Activated T-cell treated with anti-CD3 and anti-CD28 coated beads for 4 hours (primary cell): ENCODE results near the gene C12orf75.
"Not testable (repeated sequence)": the region's sequence is repeated elsewhere in the genome, so short reads cannot be mapped to it uniquely, and the experiment has no call there.

Experiments used
- DNase-seq: peaks from one replicate; pipeline ENCODE4 v3.0.0-alpha.2; 2020

The C12orf75 gene

GRCh38 chr12:105310476-105311085, 19.9 kb upstream of the C12orf75 start:
- DNase-seq: not testable (repeated sequence)

DNA sequence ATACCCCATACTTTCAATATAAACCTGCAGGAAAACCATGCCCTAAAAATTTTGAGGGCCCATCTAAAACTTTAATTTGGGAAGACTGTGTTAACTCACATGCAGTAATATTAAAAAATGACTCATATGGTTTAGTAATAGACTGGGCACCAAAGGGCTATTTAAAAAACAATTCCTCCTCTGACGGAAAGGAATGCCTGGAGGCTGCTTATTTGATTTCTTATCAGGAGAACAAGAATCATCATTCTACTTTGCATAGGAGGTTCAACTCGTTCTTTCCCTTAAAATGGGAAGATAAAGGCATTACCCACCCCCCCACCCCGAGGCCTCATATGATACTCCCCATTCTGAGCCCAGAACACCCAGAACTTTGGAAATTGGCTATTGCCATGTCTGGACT, 18.6 kb upstream of the C12orf75 start:
- DNase-seq: not testable (repeated sequence)

- not testable (repeated sequence) for DNase-seq
Observed at GRCh38 chr12:105313755-105314154, 16.7 kb upstream of the C12orf75 start.

GRCh38 chr12:105315130-105315529, 15.4 kb upstream of the C12orf75 start:
- no peak for DNase-seq

DNA sequence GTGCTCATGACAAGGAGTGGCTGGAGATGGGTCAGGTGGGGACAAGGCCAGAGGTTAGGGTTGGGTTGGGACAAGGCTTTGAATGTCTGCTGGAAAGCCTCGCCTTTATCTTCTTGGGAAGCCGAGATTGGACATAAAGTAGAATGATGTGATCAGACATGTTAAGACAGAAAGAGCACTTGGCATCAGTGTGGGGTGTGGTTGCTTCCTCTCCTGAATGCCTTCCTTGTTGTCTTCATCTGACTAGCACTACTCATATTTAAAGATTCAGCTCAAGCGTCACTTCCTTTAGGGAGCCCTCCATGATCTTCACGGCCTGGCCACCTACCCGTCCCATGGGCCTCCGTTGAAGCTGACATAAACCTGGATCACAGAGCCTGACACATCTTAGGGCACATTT, 14.8 kb upstream of the C12orf75 start:
- no peak for DNase-seq

DNA sequence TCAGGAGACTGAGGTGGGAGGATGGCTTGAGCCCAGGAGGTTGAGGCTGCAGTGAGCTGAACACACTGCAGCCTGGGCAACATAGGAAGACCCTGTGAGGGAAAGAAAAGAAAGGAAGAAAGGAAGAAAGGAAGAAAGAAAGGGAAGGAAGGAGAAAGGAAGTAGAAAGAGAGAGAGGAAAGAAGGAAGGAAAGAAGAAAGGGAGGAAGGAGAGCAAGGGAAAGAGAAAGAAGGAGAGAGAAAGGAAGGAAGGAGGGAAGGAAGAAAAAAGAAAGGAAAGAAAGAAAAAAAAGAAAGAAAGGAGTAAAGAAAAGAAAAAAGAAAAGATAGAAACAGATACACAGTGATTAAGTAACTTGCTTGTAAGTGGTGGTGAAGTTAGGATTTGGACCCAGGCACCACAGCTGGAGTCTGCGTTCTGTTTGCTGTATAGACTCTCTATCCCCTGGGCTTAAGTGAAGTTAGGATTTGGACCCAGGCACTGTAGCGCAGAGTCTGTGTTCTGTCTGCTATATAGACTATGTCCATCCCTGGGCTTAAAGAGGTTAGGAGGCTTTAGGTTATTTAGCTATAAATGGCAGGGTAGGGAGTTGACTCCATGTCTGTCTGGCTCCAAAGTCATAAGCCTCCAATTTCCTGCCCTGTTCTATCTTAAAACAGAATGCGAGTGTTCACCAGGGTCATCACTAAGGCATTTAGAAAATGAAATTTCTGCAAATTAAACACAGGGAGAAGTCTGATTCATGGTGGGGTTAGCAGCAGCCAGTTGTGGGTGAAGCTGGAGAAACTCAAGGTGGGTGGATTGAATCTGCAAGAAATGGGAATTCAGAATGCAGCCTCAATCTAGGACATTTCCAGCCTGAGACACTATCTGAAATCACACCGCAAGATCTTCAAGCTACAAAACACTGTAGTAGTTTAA, 13.3 kb upstream of the C12orf75 start:
- DNase-seq: no peak

DNA sequence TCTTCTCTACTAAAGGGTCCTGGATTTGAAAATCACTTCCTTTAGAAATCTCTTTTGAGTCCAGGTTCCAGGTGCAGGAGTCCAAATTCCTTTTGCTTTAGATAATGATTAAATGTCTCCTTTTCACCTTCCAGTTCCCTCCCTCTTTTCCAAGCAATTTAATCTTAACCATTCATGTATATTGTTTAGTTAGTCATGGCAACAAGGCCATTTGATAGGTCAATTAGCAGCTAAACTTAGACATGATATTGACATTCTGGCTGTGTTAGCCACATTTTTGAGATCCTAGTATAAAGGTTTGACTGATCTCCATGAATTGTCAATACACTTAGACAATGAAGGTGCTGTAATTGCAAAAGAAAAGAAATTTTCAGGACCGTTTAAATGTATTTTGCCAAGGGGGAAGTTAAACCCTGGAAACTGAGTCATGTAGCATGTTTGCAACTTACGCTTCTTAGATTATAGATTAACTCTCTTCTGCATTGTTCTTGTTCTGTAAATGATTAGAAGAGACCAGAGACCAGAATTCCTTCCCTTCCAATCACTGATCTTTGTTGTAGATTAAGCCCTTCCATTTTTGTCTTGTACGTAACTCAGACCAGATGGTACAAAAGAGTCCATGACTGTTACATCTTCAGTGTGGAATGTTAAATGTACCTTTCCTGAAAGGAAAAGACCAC, 12.4 kb upstream of the C12orf75 start:
- DNase-seq: no peak

GRCh38 chr12:105318651-105319483, 11.6 kb upstream of the C12orf75 start:
- no peak for DNase-seq

DNA sequence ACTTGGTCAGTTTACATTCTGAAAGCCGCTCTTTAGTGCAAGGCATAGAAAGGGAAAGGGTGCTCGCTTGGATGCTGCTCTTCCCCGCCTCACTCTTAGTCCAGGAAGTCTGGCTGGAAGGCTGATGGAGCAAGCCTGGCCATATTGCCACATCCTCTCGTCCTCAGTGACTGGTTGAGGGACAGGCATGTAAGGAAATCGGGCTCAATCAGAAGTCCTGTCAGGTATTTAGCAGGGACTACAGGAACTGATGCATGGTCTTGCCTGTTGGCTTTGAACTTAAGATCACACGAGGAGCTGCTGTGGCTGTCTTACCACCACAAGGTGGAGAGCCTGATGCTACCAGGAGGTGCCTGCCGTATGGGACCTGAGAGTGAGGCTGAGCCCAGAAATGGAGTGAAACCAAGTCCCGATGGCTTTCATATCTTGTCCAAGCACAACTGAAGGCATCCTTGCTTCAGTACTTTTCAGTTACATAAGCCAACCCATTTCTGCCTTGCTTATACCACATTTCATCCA, 10.7 kb upstream of the C12orf75 start:
- DNase-seq: no peak

DNA sequence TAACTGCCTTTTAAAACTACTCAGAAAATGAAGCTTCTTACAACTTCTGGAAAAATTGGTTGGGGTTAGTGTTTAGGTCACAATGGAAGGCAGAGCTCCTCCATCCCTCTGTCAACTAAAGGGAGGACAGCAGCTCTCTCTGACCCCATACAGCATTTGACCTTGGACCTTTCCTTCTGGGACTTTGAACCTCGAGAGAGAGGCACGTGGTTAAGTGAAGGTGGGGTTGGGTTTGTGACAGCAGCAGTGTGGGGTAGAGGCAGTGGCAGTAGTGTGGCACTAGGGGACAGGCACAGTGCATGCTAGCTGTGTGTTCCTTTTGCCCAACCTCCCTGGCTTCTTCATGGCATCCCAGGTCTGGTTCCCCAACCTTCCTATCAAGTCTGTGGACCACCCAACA, 9.4 kb upstream of the C12orf75 start:
- DNase-seq: no peak

DNA sequence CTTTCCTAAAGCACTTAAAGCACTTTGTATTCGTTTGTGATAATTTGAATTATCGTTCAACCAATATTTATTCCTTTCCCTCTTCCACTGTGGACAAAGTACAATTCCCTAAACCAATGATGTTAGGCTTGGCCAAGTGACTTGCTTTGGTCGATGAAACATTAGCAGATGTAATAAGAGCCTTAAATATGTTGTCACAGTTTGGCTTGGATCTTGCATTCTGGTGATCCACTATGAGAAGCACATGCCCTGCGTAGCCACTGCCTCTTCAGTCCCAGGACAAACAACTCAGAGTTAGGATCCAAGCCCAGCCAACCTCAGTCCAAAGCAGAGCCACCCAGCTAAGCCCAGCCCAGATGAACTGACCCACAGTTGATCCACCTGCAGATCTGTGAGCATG, 8.4 kb upstream of the C12orf75 start:
- no peak for DNase-seq

DNA sequence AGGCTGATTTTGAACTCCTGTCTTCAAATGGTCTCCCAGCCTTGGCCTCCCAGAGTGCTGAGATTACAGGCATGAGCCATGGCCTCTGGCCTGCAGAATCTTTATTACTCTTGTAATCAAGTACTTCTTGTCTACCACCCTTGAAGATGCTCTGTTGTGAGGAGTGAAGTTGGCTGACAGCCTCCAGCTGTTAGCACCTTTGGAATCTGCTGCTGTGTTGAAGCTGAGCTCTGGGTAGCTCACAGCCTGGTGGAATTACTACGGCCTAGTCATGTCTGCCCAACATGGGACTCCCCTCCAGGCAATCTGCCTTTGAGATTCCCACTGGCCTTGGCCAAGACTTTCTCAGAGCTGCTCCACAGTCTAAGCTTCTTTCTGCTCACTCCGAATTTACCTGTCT, 5.8 kb upstream of the C12orf75 start:
- no peak for DNase-seq

DNA sequence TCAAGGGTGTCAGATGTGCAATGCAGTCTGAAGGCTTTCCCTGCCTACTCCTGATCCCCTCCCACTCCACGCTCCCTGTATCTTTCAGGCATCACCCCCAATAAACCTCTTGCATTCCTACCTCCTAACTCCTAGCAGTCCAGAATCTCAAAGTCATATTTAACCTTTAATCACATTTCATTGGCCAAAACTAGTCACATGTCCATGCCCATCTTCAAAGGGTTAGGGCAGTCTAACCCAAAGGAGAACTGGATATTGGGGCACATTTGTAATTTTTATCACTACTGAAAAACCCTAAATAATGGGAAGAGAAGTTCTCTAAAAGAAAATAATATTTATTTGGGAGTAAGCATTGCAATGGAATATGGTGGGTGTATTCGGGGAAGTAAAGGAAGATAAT, 5.4 kb upstream of the C12orf75 start:
- no peak for DNase-seq

DNA sequence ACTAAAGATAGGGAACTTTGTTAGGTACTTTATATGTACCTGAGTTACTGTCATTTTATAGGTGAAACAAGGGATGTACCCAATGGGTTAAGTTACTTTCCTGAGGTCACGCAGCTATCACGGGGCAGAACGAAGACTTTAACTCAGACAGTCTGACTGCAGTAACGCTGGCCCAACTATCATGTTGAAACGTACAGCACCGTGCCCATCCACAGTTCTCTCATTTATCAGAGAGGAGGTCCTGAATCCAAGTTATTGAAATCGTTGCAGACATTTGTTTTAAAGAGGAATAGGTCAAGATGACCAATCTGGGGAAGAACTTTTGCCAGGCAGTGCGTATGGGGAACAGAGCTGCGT, 587 bp upstream of the C12orf75 start:
- no peak for DNase-seq

DNA sequence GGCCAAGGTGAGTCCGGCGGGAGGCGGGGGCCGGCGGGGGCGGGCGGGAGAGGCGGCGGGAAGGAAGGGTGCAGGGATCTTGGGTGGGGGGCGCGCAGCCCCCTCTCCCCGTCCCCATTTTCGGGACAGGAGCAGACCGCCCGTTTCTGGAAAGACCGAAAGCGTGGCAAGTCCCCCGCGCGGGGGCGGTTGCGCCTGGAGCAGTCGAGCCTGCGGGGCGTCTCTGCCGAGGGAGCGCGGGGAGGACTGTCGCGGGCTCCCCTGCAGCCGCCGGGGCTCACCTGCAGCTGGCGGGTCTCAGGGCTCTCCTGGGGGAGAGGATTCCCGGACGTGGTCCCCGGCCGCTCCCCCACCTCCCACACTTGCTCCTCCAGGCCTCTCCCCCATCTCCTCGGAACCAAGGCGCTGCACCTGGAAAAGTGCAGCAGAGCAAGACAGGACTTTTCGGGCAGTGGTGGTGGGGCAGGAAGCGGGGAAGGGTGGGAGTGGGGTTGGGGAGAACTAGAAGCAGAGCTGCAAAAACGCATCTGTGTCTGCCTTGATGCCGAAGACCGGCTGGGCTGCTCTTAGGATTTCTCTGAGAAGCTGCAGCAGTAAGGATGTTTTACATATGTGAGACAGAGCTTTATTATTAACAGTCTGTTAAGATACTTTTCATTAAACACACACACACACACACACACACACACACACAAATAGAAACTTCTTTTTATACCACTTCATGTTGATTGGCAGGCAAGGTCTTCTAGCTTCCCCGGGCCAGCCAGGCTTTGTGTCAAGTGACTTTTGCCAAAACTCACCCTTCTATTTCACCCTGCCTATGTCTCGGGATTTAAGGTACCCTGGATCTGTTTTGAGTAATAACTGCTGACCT, 677 bp downstream of the C12orf75 start:
- peak; percentile 21 for DNase-seq

DNA sequence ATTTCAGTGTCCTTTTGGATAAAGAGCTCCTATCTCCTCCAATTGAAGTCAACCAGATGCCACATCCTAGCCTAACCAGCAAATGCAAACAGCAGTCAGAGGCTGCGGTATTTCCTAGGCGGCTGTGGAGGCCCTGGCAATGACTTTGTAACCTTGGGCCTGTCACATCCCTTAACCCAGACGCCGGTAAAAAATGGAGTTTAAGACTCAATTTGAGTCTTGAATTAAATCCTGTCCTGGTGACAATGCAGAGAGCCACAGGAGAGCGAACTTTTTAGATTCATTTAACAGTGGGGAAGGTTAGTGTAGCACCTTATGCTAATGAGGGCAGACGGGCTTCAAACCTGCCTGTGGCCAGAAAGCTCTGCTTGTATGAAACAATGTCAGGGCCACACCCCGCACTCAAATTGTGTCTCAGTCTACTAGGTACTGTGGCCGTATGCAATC, 1.3 kb downstream of the C12orf75 start:
- DNase-seq: no peak

GRCh38 chr12:105332286-105332685, 1.8 kb downstream of the C12orf75 start:
- not testable (repeated sequence) for DNase-seq

- DNase-seq: no peak
Observed at GRCh38 chr12:105332925-105333324, 2.4 kb downstream of the C12orf75 start.

- no peak for DNase-seq
Observed at GRCh38 chr12:105334001-105334400, 3.5 kb downstream of the C12orf75 start.

- DNase-seq: no peak
Observed at GRCh38 chr12:105334582-105334981, 4.1 kb downstream of the C12orf75 start.

GRCh38 chr12:105335856-105336255, 5.4 kb downstream of the C12orf75 start:
- DNase-seq: no peak

GRCh38 chr12:105336411-105336810, 5.9 kb downstream of the C12orf75 start:
- no peak for DNase-seq
